Testis (tissue), 3 donors: Measurements from ENCODE around the gene DNAJC5. TPM values are rescaled to one million over a fixed set of nuclear protein-coding genes. Genes with fewer than 3 reads are reported as not detected.
"Not testable (repeated sequence)": the region's sequence is repeated elsewhere in the genome, so short reads cannot be mapped to it uniquely, and the experiment has no call there.

Experiments
- DNase-seq: peaks from one replicate; pipeline ENCODE4 v3.0.0-alpha.2; 2019
- H3K27ac ChIP-seq, 2 donors: fragments of 200-600 bp; sonication (generic); one replicate each; pipeline ENCODE4 v1.5.1; 2019
- H3K27me3 ChIP-seq: fragments of 200-600 bp; sonication (generic); one replicate; pipeline ENCODE4 v1.5.1; 2019
- H3K36me3 ChIP-seq: fragments of 200-600 bp; sonication (generic); one replicate; pipeline ENCODE4 v1.5.1; 2017; ENCODE audit warnings: low read depth; ENCODE audit errors: missing control alignments
- H3K4me1 ChIP-seq: fragments of 200-600 bp; sonication (generic); one replicate; pipeline ENCODE4 v1.5.1; 2019
- H3K4me3 ChIP-seq, 2 donors: fragments of 200-600 bp; sonication (generic); one replicate each; pipeline ENCODE4 v1.5.1; 2017 to 2019
- H3K9me3 ChIP-seq: fragments of 200-600 bp; sonication (generic); one replicate; pipeline ENCODE4 v1.5.1; 2017
- POLR2A ChIP-seq: fragments of 450-650 bp; IDR thresholded peaks from one replicate; pipeline ENCODE4 v1.6.1; 2017; ENCODE audit warnings: antibody characterized with exemption, mild to moderate bottlenecking, moderate library complexity
- WGBS, 2 donors: methylation state at CpG; one replicate each; pipeline ENCODE4 v1.1.5; 2018; 5-methylcytosine and 5-hydroxymethylcytosine counted together
- intact Hi-C: fragments of 100-400 bp; cut with DNase I; formaldehyde crosslinking; loops from one replicate; pipeline ENCODE4 v1.15.1; 2023; ENCODE audit warnings: low total_unique reads
- polyA plus RNA-seq: library from polyadenylated mRNA; stranded (reverse); fragments of 350-450 nt; fragmentation: Illumina TruSeq; extraction: RNeasy Lipid Tissue Mini Kit (QIAGEN cat#74804); gene quantifications from one replicate; pipeline ENCODE4 v1.2.3, GENCODE V29; 2014; ENCODE audit warnings: low read depth, low replicate concordance; ENCODE audit not compliant: insufficient read depth
- total RNA-seq, 2 donors: library from RNA; depleted of rRNA; stranded (reverse); fragments of >200 nt; gene quantifications; one replicate each; pipeline ENCODE4 v1.2.3, GENCODE V29; 2016
- TF ChIP-seq, protein P1 (sequence below), 3 experiments: fragments of 450-650 bp in 2 of 3; fragments of 200-600 bp in 1 of 3; sonication (generic) in 1 of 3; IDR thresholded peaks; one replicate each; pipeline ENCODE4 v1.5.1; 2016 to 2019; ENCODE audit warnings: antibody characterized with exemption in 3 of 3, mild to moderate bottlenecking in 2 of 3, moderate library complexity in 1 of 3

DNAJC5 gene
- total and polyA plus RNA-seq, 3 donors from 2014 or later, result 35.6 to 64.8 (median 58.2) TPM

GRCh38 chr20:63864978-63865640, 29.8 kb upstream of the DNAJC5 start, which contains the start of gene TPD52L2:
TSS of gene TPD52L2 (plus strand) at chr20:63865270. CDS start at chr20:63865366, 96 bp downstream.
- WGBS, 2 donors, result 0% methylated on average over 13 to 67 of the region's 68 CpGs
- no peaks in the 10 kb centered on the region for H3K27me3 ChIP-seq
- no peaks in the 10 kb centered on the region for H3K9me3 ChIP-seq
- intact Hi-C loops, result no loop called here
- H3K27ac ChIP-seq, result peak within 1 kb of the TSS; percentile 89 to 95
- H3K36me3 ChIP-seq, result no peaks in the 10 kb centered on the region
- peak; percentile 100 for DNase-seq
- TF ChIP-seq POLR2A, result peak; percentile 63
- TF ChIP-seq, protein P1, sequence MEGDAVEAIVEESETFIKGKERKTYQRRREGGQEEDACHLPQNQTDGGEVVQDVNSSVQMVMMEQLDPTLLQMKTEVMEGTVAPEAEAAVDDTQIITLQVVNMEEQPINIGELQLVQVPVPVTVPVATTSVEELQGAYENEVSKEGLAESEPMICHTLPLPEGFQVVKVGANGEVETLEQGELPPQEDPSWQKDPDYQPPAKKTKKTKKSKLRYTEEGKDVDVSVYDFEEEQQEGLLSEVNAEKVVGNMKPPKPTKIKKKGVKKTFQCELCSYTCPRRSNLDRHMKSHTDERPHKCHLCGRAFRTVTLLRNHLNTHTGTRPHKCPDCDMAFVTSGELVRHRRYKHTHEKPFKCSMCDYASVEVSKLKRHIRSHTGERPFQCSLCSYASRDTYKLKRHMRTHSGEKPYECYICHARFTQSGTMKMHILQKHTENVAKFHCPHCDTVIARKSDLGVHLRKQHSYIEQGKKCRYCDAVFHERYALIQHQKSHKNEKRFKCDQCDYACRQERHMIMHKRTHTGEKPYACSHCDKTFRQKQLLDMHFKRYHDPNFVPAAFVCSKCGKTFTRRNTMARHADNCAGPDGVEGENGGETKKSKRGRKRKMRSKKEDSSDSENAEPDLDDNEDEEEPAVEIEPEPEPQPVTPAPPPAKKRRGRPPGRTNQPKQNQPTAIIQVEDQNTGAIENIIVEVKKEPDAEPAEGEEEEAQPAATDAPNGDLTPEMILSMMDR (IDR thresholded peaks at IDR 0.05), result no peak
- H3K4me3 ChIP-seq, result peak within 1 kb of the TSS; percentile 93 to 97
- peaks cover 11% of the 10 kb centered on the region for H3K4me1 ChIP-seq

GRCh38 chr20:63867042-63867441, 27.9 kb upstream of the DNAJC5 start:
- WGBS, 2 donors, result 86 to 90% methylated on average over 13 of the region's 13 CpGs
- DNase-seq, intact Hi-C loops, H3K27ac ChIP-seq, H3K9me3 ChIP-seq, H3K4me3 ChIP-seq, H3K27me3 ChIP-seq, H3K36me3 ChIP-seq: not testable (repeated sequence)
- peaks cover 11% of the 10 kb centered on the region for H3K4me1 ChIP-seq

DNA sequence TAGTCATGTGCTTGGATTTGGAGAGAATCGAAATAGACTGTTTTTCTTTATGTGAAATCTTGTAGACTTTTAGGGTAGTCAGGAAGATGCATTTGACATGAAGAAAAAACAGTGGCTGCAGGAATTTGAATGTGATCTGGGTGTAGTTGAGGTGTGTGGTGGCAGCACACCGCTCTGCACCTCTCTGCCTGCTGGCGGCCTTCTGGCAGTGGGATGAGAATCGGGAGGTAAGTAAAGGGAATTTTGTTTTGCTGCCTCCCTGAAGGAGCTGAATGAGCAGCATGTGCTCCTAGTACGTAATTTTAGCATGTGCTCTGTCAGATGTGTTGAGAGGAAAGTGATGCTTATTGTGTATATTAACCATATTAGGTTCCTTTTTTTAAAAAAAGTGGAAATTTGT, 26.7 kb upstream of the DNAJC5 start:
- intact Hi-C loops, result no loop called here

DNA sequence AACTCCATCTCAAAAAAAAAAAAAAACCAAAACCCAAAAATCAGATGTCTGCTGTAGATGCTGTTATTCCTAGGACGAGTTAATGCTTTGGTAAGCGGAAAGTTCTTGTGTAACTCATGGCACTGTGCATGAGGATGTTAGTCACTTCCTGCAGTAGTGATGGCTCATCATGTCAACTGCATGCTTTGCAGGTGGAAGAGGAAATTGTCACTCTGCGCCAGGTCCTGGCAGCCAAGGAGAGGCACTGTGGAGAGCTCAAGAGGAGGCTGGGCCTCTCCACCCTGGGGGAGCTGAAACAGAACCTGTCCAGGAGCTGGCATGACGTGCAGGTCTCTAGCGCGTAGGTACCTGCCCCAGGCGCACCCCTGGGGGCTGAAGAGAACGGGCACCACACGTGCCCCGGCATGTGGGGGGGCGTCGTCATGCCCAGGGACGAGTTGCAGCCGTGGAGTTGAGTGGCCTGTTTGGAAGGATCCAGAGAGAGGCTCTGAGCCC, 21.4 kb upstream of the DNAJC5 start:
- DNase-seq, result no peak
- no peaks in the 10 kb centered on the region for H3K27me3 ChIP-seq
- no peaks in the 10 kb centered on the region for H3K4me1 ChIP-seq
- no peaks in the 10 kb centered on the region for H3K9me3 ChIP-seq
- TF ChIP-seq POLR2A, result no peak
- TF ChIP-seq, protein P1 (IDR thresholded peaks at IDR 0.05), result no peak
- no peaks in the 10 kb centered on the region for H3K36me3 ChIP-seq
- intact Hi-C loops, result no loop called here
- peak overlapping the region in 1 of 2 donors; percentile 41 for H3K27ac ChIP-seq
- WGBS, 2 donors, result 79 to 87% methylated on average over 12 to 14 of the region's 14 CpGs
- H3K4me3 ChIP-seq, result no peak overlapping the region

More for the DNA sequence above, 26.7 kb upstream of the DNAJC5 start:
- H3K36me3 ChIP-seq, result no peaks in the 10 kb centered on the region
- no peak overlapping the region for H3K27ac ChIP-seq
- H3K4me1 ChIP-seq, result peaks cover 11% of the 10 kb centered on the region
- H3K27me3 ChIP-seq, result no peaks in the 10 kb centered on the region
- H3K9me3 ChIP-seq, result no peaks in the 10 kb centered on the region
- 87 to 88% methylated on average over 5 of the region's 5 CpGs for WGBS, 2 donors
- no peak for DNase-seq
- no peak overlapping the region for H3K4me3 ChIP-seq
- TF ChIP-seq POLR2A, result no peak
- TF ChIP-seq, protein P1 (IDR thresholded peaks at IDR 0.05), result no peak

- H3K36me3 ChIP-seq, H3K27ac ChIP-seq, H3K4me3 ChIP-seq, H3K4me1 ChIP-seq, H3K27me3 ChIP-seq, H3K9me3 ChIP-seq, intact Hi-C loops, DNase-seq: not testable (repeated sequence)
- WGBS, 2 donors, result 89 to 90% methylated on average over 7 of the region's 7 CpGs
These were observed 20.7 kb upstream of the DNAJC5 start for GRCh38 chr20:63874241-63874640.
